Panc1 (cell line): ENCODE data around the gene CHL1. TPM values are rescaled to one million over a fixed set of nuclear protein-coding genes. Genes with fewer than 3 reads are reported as not detected.
A peak's percentile ranks its signal among the peaks of the same experiment; 100 is the strongest.

ENCODE experiments used
- ATAC-seq: fragments of 200-7000 bp; cut with Tn5 transposase; 2 replicates; pipeline ENCODE4 v1.9.1; 2020; ENCODE audit warnings: mild to moderate bottlenecking, moderate library complexity
- BruUV-seq: library from RNA; stranded (reverse); fragments of 400-500 nt; replicated peaks from 2 replicates; lab custom pipeline; 2021; lab: Mats Ljungman, UMichigan
- CTCF ChIA-PET: fragments of 300-600 bp; sonication (Branson Sonifier 250); formaldehyde crosslinking; loops from one replicate; lab custom pipeline; 2022; ENCODE audit warnings: antibody characterized with exemption; lab: Charles Lee
- POLR2A ChIA-PET: fragments of 300-600 bp; sonication (Branson Sonifier 250); formaldehyde crosslinking; loops from one replicate; lab custom pipeline; 2022; ENCODE audit warnings: antibody characterized with exemption; lab: Charles Lee
- DNase-seq: peaks from one replicate; pipeline ENCODE4 v3.0.0-alpha.2; 2010; ENCODE audit warnings: low read depth, low spot score
- H3K27ac ChIP-seq: 2 replicates; pipeline ENCODE4 v1.5.1; 2011; ENCODE audit warnings: mild to moderate bottlenecking, low read length, inconsistent platforms
- H3K27me3 ChIP-seq: fragments of 200-500 bp; sonication (Bioruptor generic); 2 replicates; pipeline ENCODE4 v1.6.0; 2014; ENCODE audit warnings: low read length, inconsistent platforms; ENCODE audit not compliant: control insufficient read depth, insufficient read depth
- H3K36me3 ChIP-seq: fragments of 200-500 bp; sonication (Bioruptor generic); 2 replicates; pipeline ENCODE4 v1.5.1; 2014; ENCODE audit warnings: inconsistent platforms, mild to moderate bottlenecking, low read length, moderate library complexity; ENCODE audit not compliant: control insufficient read depth, insufficient read depth
- H3K4me1 ChIP-seq: 2 replicates; pipeline ENCODE4 v1.5.1; 2011; ENCODE audit warnings: inconsistent platforms, mild to moderate bottlenecking, low read length, moderate library complexity; ENCODE audit not compliant: control insufficient read depth, insufficient read depth
- H3K4me3 ChIP-seq, 2 experiments: 2 replicates each; pipeline ENCODE4 v1.5.1; 2011 to 2012; ENCODE audit warnings: low read depth in 2 of 2, low read length in 2 of 2, mild to moderate bottlenecking in 2 of 2, inconsistent platforms in 1 of 2, moderate library complexity in 1 of 2
- H3K9me3 ChIP-seq: fragments of 200-500 bp; sonication (Bioruptor generic); 2 replicates; pipeline ENCODE4 v1.5.1; 2014; ENCODE audit warnings: low read depth, mild to moderate bottlenecking, inconsistent platforms, low read length, moderate library complexity; ENCODE audit not compliant: control insufficient read depth, insufficient read depth
- POLR2AphosphoS5 ChIP-seq: IDR thresholded peaks from 2 replicates; pipeline ENCODE4 v1.6.1; 2012; ENCODE audit warnings: mild to moderate bottlenecking, low read depth, low read length, moderate library complexity
- SIN3A ChIP-seq: IDR thresholded peaks from 2 replicates; pipeline ENCODE4 v1.6.1; 2012; ENCODE audit warnings: low read depth, mild to moderate bottlenecking, low read length, moderate library complexity, borderline replicate concordance; ENCODE audit not compliant: insufficient read depth
- TCF7L2 ChIP-seq: IDR thresholded peaks from 2 replicates; pipeline ENCODE4 v1.6.1; 2011; ENCODE audit warnings: mild to moderate bottlenecking, low read depth, low read length, inconsistent platforms
- in situ Hi-C: cut with HindIII; loops from 2 replicates; pipeline ENCODE4 v1.10.0; 2016; ENCODE audit warnings: low sequenced_read_pairs, low pct_unique_long_range_greater_than_20kb
- intact Hi-C: fragments of 100-400 bp; cut with micrococcal nuclease; formaldehyde crosslinking; loops from one replicate; pipeline ENCODE4 v1.10.0; 2022; ENCODE audit not compliant: unreplicated experiment
- total RNA-seq: library from RNA; stranded (reverse); gene quantifications from one replicate; pipeline ENCODE4 v1.2.1, GENCODE V29; 2021; ENCODE audit not compliant: unreplicated experiment
- TF ChIP-seq, protein P1 (sequence below): fragments of 450-650 bp; IDR thresholded peaks from 2 replicates; pipeline ENCODE4 v1.5.1; 2017; ENCODE audit warnings: mild to moderate bottlenecking
- TF ChIP-seq, protein P2 (sequence below), 2 experiments: IDR thresholded peaks; 2 replicates each; pipeline ENCODE4 v1.6.1; 2011 to 2012; ENCODE audit warnings: low read depth in 2 of 2, control low read depth in 1 of 2, low read length in 1 of 2, mild to moderate bottlenecking in 1 of 2, moderate library complexity in 1 of 2; ENCODE audit not compliant: insufficient read depth in 1 of 2

CHL1 gene
- total RNA-seq, 1 experiment from 2014 or later: not detected

DNA sequence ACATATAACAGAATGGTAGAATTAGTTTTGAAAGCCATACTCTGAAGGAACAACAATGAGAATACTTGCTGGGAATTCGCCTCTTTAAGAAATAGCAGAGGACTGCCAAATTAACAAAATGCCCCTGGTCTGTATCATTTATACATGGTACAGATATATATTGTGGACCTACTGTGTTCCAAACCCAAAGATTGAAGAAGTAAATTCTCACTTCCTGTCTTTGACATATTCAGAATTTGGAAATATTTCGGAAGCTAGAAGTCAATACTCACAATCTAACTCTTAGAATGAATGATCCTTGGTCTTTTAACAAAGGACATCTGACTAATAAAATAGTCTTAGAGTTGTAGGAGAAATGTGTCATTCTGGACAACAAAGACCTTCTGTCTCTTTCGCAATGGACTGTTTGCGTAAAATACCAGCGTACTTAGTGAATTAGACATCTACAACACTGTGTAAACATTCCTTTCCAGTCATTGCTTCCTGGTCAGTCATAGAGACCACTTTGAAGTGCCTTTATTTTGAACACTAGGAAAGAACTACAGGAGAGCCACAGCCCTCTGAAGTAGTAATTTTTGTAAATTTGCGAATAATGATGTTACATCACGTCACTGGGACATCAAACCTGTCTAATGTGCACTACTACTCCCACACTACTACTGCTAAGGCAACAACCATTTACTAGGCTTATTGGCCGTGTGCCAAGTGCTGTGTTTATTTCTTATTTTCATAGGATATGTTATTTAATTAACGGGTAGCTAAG, 68.0 kb downstream of the CHL1 start:
- Histone ChIP-seq H3K4me3 (no peak overlapping the region), H3K27ac (no peak overlapping the region), H3K36me3 (no peaks in the 10 kb centered on the region), H3K9me3 (no peaks in the 10 kb centered on the region), H3K4me1 (no peaks in the 10 kb centered on the region), H3K27me3 (no peaks in the 10 kb centered on the region)
- intact Hi-C loops: no loop called here
- ATAC-seq: no peak
- TF ChIP-seq, protein P1, sequence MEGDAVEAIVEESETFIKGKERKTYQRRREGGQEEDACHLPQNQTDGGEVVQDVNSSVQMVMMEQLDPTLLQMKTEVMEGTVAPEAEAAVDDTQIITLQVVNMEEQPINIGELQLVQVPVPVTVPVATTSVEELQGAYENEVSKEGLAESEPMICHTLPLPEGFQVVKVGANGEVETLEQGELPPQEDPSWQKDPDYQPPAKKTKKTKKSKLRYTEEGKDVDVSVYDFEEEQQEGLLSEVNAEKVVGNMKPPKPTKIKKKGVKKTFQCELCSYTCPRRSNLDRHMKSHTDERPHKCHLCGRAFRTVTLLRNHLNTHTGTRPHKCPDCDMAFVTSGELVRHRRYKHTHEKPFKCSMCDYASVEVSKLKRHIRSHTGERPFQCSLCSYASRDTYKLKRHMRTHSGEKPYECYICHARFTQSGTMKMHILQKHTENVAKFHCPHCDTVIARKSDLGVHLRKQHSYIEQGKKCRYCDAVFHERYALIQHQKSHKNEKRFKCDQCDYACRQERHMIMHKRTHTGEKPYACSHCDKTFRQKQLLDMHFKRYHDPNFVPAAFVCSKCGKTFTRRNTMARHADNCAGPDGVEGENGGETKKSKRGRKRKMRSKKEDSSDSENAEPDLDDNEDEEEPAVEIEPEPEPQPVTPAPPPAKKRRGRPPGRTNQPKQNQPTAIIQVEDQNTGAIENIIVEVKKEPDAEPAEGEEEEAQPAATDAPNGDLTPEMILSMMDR: no peak
- TF ChIP-seq POLR2AphosphoS5 (no peak), TCF7L2 (no peak), SIN3A (no peak)
- TF ChIP-seq, protein P2, sequence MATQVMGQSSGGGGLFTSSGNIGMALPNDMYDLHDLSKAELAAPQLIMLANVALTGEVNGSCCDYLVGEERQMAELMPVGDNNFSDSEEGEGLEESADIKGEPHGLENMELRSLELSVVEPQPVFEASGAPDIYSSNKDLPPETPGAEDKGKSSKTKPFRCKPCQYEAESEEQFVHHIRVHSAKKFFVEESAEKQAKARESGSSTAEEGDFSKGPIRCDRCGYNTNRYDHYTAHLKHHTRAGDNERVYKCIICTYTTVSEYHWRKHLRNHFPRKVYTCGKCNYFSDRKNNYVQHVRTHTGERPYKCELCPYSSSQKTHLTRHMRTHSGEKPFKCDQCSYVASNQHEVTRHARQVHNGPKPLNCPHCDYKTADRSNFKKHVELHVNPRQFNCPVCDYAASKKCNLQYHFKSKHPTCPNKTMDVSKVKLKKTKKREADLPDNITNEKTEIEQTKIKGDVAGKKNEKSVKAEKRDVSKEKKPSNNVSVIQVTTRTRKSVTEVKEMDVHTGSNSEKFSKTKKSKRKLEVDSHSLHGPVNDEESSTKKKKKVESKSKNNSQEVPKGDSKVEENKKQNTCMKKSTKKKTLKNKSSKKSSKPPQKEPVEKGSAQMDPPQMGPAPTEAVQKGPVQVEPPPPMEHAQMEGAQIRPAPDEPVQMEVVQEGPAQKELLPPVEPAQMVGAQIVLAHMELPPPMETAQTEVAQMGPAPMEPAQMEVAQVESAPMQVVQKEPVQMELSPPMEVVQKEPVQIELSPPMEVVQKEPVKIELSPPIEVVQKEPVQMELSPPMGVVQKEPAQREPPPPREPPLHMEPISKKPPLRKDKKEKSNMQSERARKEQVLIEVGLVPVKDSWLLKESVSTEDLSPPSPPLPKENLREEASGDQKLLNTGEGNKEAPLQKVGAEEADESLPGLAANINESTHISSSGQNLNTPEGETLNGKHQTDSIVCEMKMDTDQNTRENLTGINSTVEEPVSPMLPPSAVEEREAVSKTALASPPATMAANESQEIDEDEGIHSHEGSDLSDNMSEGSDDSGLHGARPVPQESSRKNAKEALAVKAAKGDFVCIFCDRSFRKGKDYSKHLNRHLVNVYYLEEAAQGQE (IDR thresholded peaks at IDR 0.05; ENCODE audit: insufficient read depth in 1 of 2, low read depth in 2 of 2, low read length in 1 of 2): no peak
- ChIA-PET POLR2A (no interaction called here), CTCF (no interaction called here)
- DNase-seq: peak; percentile 71
- in situ Hi-C loops: no loop called here
- BruUV-seq: no TSS peak

DNA sequence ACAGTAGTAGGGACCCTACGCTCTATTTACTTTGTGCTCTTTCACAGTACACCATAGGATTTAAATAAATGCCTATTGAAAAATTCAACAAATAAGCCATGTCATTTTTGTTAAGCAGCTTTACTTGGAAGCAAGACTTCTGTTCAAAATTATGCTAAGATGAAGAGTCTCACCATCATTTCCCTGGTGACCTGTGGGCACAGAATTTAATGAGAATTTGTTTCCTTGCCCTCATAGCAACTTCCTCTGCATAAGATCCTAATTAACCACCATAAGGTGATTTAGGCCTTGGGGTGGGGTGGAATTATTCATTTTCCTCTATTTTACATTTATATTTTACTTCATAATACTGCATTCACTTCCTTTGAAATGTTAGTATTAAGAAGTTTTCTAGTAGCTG, 70.5 kb downstream of the CHL1 start:
- Histone ChIP-seq H3K27me3 (no peaks in the 10 kb centered on the region), H3K36me3 (no peaks in the 10 kb centered on the region), H3K4me3 (no peak overlapping the region), H3K4me1 (no peaks in the 10 kb centered on the region), H3K9me3 (no peaks in the 10 kb centered on the region), H3K27ac (no peak overlapping the region)
- CTCF ChIA-PET: no interaction called here
- in situ Hi-C loops (no loop called here), intact Hi-C loops (no loop called here)
- BruUV-seq: no TSS peak
- no peak for DNase-seq
- no peak for ATAC-seq
- POLR2A ChIA-PET: no interaction called here
- TF ChIP-seq, protein P2 (IDR thresholded peaks at IDR 0.05; ENCODE audit: insufficient read depth in 1 of 2, low read depth in 2 of 2, low read length in 1 of 2): no peak
- TF ChIP-seq TCF7L2: no peak
- TF ChIP-seq, protein P1: no peak
- TF ChIP-seq SIN3A: no peak
- TF ChIP-seq POLR2AphosphoS5: no peak
